ENCODE results near the gene ITFG1.
A peak's percentile ranks its signal among the peaks of the same experiment; 100 is the strongest.

The ITFG1 gene

GRCh38 chr16:47299587-47299986 is 161.3 kb downstream of the ITFG1 start:
- TF ChIP-seq CTCF (IDR thresholded peaks at IDR 0.05), result no peak

GRCh38 chr16:47284999-47285398 is 175.9 kb downstream of the ITFG1 start:
- TF ChIP-seq CTCF (IDR thresholded peaks at IDR 0.05), result no peak

- no peak for TF ChIP-seq CTCF (IDR thresholded peaks at IDR 0.05)
These were observed 182.4 kb downstream of the ITFG1 start for GRCh38 chr16:47278306-47278970.

- TF ChIP-seq CTCF (IDR thresholded peaks at IDR 0.05), result no peak
These were observed 184.3 kb downstream of the ITFG1 start for GRCh38 chr16:47276522-47276921.

- TF ChIP-seq CTCF (IDR thresholded peaks at IDR 0.05), result no peak
These were observed 197.9 kb downstream of the ITFG1 start for GRCh38 chr16:47262938-47263337.

- TF ChIP-seq CTCF (IDR thresholded peaks at IDR 0.05), result no peak
These were observed 200.4 kb downstream of the ITFG1 start for GRCh38 chr16:47260503-47260902.

GRCh38 chr16:47258874-47259461 is 201.9 kb downstream of the ITFG1 start:
- TF ChIP-seq CTCF (IDR thresholded peaks at IDR 0.05), result peak; percentile 65

All from LNCAP (cell line).